ENCODE results near the gene LCP1.

Gene LCP1

DNA sequence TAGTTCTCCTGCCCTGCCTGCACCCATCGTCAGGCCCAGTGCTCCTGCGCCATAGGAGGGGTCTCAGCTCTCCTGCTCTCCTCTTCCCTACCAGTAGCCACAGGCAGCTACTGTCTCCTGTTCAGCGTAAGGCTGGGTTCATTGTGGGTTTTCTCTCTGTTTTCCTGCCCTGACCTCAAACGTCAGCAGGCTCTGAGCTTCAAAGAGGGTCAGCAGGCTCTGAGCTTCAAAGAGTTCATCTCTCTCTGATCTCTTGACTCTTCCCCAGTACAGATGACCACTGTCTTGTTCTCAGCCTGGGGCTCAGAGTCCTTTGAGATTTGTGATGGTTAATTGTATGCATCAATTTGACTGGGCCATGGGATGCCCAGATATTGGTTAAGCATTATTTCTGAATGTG lies 72.5 kb downstream of the LCP1 start:
- TF ChIP-seq, protein P1, sequence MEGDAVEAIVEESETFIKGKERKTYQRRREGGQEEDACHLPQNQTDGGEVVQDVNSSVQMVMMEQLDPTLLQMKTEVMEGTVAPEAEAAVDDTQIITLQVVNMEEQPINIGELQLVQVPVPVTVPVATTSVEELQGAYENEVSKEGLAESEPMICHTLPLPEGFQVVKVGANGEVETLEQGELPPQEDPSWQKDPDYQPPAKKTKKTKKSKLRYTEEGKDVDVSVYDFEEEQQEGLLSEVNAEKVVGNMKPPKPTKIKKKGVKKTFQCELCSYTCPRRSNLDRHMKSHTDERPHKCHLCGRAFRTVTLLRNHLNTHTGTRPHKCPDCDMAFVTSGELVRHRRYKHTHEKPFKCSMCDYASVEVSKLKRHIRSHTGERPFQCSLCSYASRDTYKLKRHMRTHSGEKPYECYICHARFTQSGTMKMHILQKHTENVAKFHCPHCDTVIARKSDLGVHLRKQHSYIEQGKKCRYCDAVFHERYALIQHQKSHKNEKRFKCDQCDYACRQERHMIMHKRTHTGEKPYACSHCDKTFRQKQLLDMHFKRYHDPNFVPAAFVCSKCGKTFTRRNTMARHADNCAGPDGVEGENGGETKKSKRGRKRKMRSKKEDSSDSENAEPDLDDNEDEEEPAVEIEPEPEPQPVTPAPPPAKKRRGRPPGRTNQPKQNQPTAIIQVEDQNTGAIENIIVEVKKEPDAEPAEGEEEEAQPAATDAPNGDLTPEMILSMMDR (IDR thresholded peaks at IDR 0.05; ENCODE audit: insufficient read depth, low read depth, low read length, missing control alignments): no peak

DNA sequence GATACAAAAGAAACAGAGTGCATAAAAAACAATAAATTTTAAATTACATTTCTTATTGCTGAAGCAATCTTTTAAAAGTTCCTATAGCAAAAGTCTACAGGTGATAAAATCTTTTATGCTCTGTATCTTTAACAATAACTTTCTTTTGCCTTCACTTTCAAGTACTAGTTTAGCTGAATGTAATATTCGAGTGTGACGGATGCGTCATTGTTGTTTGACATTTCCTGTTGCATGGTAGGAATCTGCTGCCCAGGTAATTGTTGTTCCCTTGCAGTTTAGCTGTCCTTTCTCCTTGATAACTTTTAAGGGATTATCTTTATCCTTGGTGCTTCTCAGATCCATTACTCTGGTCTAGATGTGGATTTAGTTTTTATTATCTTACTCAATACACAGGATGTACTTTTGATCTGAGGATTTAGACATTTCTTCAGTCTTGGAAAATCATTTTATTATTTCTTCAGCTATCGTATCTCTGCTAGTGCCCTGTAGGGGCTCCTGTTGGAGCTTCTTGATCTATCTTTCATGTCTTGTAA lies 75.1 kb downstream of the LCP1 start:
- no peak overlapping the region for H3K4me3 ChIP-seq (ENCODE audit: low read depth, low read length)
- DNase-seq (ENCODE audit: low read depth): no peak
- TF ChIP-seq, protein P1 (IDR thresholded peaks at IDR 0.05; ENCODE audit: insufficient read depth, low read depth, low read length, missing control alignments): no peak

More for the DNA sequence above, 72.5 kb downstream of the LCP1 start:
- no peak overlapping the region for H3K4me3 ChIP-seq (ENCODE audit: low read depth, low read length)
- no peak for DNase-seq (ENCODE audit: low read depth)

DNA sequence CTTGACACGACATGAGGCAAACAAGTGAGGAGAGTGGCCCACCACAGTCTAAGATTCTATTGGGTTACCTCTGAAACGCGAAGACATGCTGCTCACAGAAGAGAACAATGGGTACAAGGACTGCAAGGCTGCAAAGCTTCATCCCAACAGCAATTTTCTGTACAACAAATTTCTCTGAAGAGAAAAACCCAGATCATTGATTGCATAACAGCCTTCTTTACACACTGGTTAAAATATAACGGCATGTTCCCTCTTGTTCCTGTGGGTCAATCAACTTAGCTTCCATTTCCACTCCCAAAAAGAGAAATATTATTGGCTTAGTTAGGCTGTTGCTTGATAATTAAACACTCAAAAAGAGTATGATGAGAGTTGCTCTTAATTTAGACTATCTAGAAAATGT lies 77.1 kb downstream of the LCP1 start, which contains the start of gene CPB2:
CPB2 (minus strand) TSS at position 166 of the 400 bp plus-strand sequence; CDS start at position 142, 24 bp downstream.
- TF ChIP-seq, protein P1 (IDR thresholded peaks at IDR 0.05; ENCODE audit: insufficient read depth, low read depth, low read length, missing control alignments): no peak
- no peak for DNase-seq (ENCODE audit: low read depth)
- no peak within 1 kb of the TSS for H3K4me3 ChIP-seq (ENCODE audit: low read depth, low read length)

DNA sequence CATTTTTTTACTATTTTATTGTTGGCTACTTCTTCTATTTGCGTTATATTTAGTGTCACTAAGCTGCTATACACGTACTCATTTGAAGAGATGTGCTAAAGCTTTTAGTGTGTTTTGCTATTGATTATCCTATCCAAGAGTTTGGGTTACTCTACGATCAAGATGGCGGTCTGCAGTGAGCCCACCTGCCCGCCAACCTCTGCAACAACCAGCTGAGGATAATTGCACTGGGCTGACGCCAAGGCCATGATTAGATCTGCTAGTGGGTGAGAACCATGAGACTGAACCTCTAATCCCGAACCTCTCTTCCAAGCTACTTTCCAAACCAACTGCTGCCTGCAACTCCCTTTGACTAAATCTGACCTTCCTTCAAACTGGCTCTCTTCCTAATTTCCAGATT lies 78.9 kb downstream of the LCP1 start:
- TF ChIP-seq, protein P1 (IDR thresholded peaks at IDR 0.05; ENCODE audit: insufficient read depth, low read depth, low read length, missing control alignments): no peak
- no peak overlapping the region for H3K4me3 ChIP-seq (ENCODE audit: low read depth, low read length)
- no peak for DNase-seq (ENCODE audit: low read depth)

DNA sequence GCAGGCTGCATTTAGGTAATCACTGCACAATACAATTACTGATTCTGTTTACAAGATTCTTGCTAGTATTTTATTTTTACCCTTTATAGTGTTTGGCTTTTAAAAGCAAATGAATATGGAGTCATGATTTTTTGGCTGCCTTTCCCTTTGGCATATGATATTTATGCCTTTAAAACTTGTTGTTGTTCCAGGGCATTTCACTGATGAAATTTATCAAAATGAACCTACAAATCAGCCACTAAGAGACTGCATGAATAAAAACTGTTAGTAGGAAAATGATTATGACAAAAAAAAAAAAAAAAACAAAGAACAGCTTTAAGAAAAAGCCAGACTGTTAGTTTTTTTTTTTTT lies 79.7 kb downstream of the LCP1 start:
- TF ChIP-seq, protein P1 (IDR thresholded peaks at IDR 0.05; ENCODE audit: insufficient read depth, low read depth, low read length, missing control alignments): no peak
- no peak for DNase-seq (ENCODE audit: low read depth)
- no peak overlapping the region for H3K4me3 ChIP-seq (ENCODE audit: low read depth, low read length)

DNA sequence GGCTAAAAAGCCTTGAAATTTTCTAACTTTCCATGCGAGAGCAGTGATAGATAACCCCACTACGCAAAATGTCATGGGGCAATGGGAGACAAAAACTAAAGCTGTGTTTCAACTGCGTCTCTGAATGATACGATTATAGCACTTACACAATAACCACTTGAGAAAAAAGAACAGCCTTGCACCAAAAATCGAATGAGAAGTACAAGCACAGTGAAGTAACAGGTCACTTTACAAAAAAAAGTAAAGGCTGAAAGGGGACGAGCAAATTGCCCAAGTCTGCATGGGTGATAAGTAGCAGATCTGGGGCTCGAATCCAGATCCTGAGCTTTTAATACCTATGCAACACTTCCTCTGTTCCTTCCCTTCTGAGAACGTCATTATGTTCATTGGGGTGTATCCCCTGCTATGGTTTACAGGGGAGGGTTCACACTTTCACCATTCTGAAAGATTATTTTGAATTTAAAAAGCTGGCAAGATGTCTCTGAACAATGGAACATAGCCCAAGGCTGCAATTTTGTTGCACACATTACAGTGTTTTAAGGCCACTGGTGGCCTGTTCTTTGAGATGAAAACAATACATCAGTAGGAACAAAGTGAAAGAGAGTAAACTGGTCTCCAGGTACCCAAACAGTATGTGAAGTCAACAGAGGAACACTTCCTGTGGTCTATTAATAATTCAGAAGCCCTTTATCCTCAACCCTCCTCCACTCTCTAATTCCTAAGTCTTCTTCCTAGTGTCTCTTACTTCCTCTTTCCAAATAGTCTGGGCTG lies 80.3 kb downstream of the LCP1 start:
- TF ChIP-seq, protein P1 (IDR thresholded peaks at IDR 0.05; ENCODE audit: insufficient read depth, low read depth, low read length, missing control alignments): no peak
- DNase-seq (ENCODE audit: low read depth): peak; percentile 16
- H3K4me3 ChIP-seq (ENCODE audit: low read depth, low read length): no peak overlapping the region
